ENCODE measurements around the gene SLCO1A2. TPM values are rescaled to one million over a fixed set of nuclear protein-coding genes. Genes with fewer than 3 reads are reported as not detected.

Gene SLCO1A2
- total RNA-seq, 1 donor from 2014 or later = 23.9 TPM

DNA sequence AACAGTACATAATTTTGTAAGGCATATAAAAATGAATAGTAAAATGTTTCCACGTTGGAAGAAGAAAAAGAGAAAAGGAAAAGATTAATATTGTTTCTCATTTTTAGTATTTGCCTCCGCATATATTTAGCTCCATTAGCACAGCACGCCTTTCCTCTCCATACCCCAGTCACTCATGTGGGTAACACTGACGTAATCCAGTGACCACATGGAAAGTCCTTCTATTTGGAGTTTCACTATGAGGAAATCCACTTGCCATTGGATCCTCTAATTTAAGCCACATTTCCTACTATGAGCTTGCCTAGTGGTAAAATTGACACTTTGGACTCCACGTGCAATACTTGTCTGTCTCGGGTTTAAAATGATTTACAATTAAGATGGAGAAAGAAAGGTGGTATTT is 5.7 kb upstream of the SLCO1A2 start:
- no peak for TF ChIP-seq EZH2 (IDR thresholded peaks at IDR 0.05)
- TF ChIP-seq EZH2phosphoT487 (IDR thresholded peaks at IDR 0.05) = no peak
- TF ChIP-seq CTCF (IDR thresholded peaks at IDR 0.05) = no peak
- Histone ChIP-seq H3K79me2 (ENCODE audit: low read depth) (no peaks in the 10 kb centered on the region), H3K4me1 (no peaks in the 10 kb centered on the region), H3K9me3 (ENCODE audit: low read depth) (no peaks in the 10 kb centered on the region), H3K27ac (no peak overlapping the region), H2AFZ (replicated peaks) (no peak overlapping the region), H3K27me3 (no peaks in the 10 kb centered on the region), H4K20me1 (ENCODE audit: low read depth) (no peaks in the 10 kb centered on the region), H3K4me3 (no peak overlapping the region), H3K9ac (no peak overlapping the region), H3F3A (ENCODE audit: low read depth) (no peaks in the 10 kb centered on the region), H3K4me2 (no peak overlapping the region), H3K36me3 (no peaks in the 10 kb centered on the region)
- Mint-ChIP-seq H3K27ac (no peak overlapping the region), H3K4me3 (no peak overlapping the region), H3K9me3 (no peaks in the 10 kb centered on the region), H3K36me3 (no peaks in the 10 kb centered on the region), H3K4me1 (no peaks in the 10 kb centered on the region), H3K27me3 (ENCODE audit: insufficient read depth, low read depth) (no peaks in the 10 kb centered on the region)
- DNase-seq (ENCODE audit: low spot score) = no peak

GRCh38 chr12:21339921-21340320 is 5.2 kb upstream of the SLCO1A2 start:
- H3K27me3 ChIP-seq = no peaks in the 10 kb centered on the region
- H3K4me2 ChIP-seq = no peak overlapping the region
- Mint-ChIP-seq H3K9me3 (no peaks in the 10 kb centered on the region), H3K27ac (no peak overlapping the region), H3K4me1 (no peaks in the 10 kb centered on the region), H3K36me3 (no peaks in the 10 kb centered on the region), H3K27me3 (ENCODE audit: insufficient read depth, low read depth) (no peaks in the 10 kb centered on the region), H3K4me3 (no peak overlapping the region)
- H3K79me2 ChIP-seq (ENCODE audit: low read depth) = no peaks in the 10 kb centered on the region
- H3K4me3 ChIP-seq = no peak overlapping the region
- H3K36me3 ChIP-seq = no peaks in the 10 kb centered on the region
- no peaks in the 10 kb centered on the region for H3F3A ChIP-seq (ENCODE audit: low read depth)
- H2AFZ ChIP-seq (replicated peaks) = no peak overlapping the region
- H3K9me3 ChIP-seq (ENCODE audit: low read depth) = no peaks in the 10 kb centered on the region
- no peak overlapping the region for H3K9ac ChIP-seq
- no peak for TF ChIP-seq CTCF (IDR thresholded peaks at IDR 0.05)
- no peak for TF ChIP-seq EZH2 (IDR thresholded peaks at IDR 0.05)
- no peak for TF ChIP-seq EZH2phosphoT487 (IDR thresholded peaks at IDR 0.05)
- H3K27ac ChIP-seq = no peak overlapping the region
- H3K4me1 ChIP-seq = no peaks in the 10 kb centered on the region
- H4K20me1 ChIP-seq (ENCODE audit: low read depth) = no peaks in the 10 kb centered on the region
- DNase-seq (ENCODE audit: low spot score) = no peak

DNA sequence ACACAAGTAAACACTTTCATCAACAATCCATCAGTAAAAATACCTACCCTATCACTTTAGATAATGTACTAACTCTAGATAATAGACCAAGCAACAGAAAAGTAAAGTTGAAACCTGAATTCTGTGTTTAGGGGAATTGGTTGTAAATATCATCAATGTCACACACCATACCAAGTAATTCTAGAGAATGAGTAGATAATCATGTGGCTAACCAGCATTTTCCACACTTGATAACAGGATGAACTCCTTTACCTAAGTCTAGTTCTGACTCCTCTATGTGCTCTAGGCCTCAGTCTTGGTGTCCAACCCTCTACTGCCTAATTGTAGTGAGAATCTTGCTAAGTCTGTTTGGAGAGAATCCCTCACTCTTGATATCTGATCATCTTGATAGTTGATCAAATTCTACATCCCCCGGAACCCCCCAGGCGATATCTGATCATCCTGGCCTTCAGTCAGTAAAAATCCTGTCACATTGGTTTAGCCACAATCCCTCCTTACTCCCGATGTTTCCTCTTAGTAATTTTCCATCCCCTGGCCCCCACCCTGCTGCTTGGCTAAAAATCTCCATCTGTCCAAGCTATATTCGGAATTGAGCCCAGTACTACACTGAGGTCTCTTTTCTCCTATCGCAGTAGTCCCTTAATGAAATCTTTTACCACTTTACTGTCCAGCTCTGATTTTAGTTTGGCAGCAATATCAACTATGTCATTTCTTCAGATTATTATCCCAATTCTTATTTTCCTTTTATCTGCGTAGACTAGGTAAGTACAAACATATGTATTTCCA is 3.4 kb upstream of the SLCO1A2 start:
- Histone ChIP-seq H3K27ac (no peak overlapping the region), H4K20me1 (ENCODE audit: low read depth) (no peaks in the 10 kb centered on the region), H2AFZ (replicated peaks) (no peak overlapping the region), H3K4me1 (no peaks in the 10 kb centered on the region), H3K79me2 (ENCODE audit: low read depth) (no peaks in the 10 kb centered on the region), H3K4me2 (no peak overlapping the region), H3K9me3 (ENCODE audit: low read depth) (no peaks in the 10 kb centered on the region), H3K9ac (no peak overlapping the region), H3K4me3 (no peak overlapping the region), H3K36me3 (no peaks in the 10 kb centered on the region), H3K27me3 (no peaks in the 10 kb centered on the region), H3F3A (ENCODE audit: low read depth) (no peaks in the 10 kb centered on the region)
- TF ChIP-seq EZH2 (IDR thresholded peaks at IDR 0.05) = no peak
- TF ChIP-seq CTCF (IDR thresholded peaks at IDR 0.05) = no peak
- no peak for TF ChIP-seq EZH2phosphoT487 (IDR thresholded peaks at IDR 0.05)
- no peaks in the 10 kb centered on the region for H3K27me3 Mint-ChIP-seq (ENCODE audit: insufficient read depth, low read depth)
- H3K27ac Mint-ChIP-seq = no peak overlapping the region
- no peak overlapping the region for H3K4me3 Mint-ChIP-seq
- DNase-seq (ENCODE audit: low spot score) = no peak
- no peaks in the 10 kb centered on the region for H3K4me1 Mint-ChIP-seq
- no peaks in the 10 kb centered on the region for H3K9me3 Mint-ChIP-seq
- no peaks in the 10 kb centered on the region for H3K36me3 Mint-ChIP-seq

Data from neural progenitor cell (in vitro differentiated cells).